ENCODE results near the gene KDM4B.

- TF ChIP-seq, protein P1, sequence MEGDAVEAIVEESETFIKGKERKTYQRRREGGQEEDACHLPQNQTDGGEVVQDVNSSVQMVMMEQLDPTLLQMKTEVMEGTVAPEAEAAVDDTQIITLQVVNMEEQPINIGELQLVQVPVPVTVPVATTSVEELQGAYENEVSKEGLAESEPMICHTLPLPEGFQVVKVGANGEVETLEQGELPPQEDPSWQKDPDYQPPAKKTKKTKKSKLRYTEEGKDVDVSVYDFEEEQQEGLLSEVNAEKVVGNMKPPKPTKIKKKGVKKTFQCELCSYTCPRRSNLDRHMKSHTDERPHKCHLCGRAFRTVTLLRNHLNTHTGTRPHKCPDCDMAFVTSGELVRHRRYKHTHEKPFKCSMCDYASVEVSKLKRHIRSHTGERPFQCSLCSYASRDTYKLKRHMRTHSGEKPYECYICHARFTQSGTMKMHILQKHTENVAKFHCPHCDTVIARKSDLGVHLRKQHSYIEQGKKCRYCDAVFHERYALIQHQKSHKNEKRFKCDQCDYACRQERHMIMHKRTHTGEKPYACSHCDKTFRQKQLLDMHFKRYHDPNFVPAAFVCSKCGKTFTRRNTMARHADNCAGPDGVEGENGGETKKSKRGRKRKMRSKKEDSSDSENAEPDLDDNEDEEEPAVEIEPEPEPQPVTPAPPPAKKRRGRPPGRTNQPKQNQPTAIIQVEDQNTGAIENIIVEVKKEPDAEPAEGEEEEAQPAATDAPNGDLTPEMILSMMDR (IDR thresholded peaks at IDR 0.05) = no peak
- no peak for TF ChIP-seq EP300 (IDR thresholded peaks at IDR 0.05)
- TF ChIP-seq POLR2AphosphoS5 (IDR thresholded peaks at IDR 0.05) = no peak
Observed at GRCh38 chr19:4987256-4987655, 18.3 kb downstream of the KDM4B start.

Measured in esophagus muscularis mucosa (tissue), 4 donors.